GM21619 (cell line): Measurements from ENCODE around the gene UBE3C.

Experiments
- ATAC-seq: cut with Tn5 transposase; IDR thresholded peaks from one replicate; pipeline ENCODE4 v1.9.1; 2021; ENCODE audit not compliant: unreplicated experiment

UBE3C gene

DNA sequence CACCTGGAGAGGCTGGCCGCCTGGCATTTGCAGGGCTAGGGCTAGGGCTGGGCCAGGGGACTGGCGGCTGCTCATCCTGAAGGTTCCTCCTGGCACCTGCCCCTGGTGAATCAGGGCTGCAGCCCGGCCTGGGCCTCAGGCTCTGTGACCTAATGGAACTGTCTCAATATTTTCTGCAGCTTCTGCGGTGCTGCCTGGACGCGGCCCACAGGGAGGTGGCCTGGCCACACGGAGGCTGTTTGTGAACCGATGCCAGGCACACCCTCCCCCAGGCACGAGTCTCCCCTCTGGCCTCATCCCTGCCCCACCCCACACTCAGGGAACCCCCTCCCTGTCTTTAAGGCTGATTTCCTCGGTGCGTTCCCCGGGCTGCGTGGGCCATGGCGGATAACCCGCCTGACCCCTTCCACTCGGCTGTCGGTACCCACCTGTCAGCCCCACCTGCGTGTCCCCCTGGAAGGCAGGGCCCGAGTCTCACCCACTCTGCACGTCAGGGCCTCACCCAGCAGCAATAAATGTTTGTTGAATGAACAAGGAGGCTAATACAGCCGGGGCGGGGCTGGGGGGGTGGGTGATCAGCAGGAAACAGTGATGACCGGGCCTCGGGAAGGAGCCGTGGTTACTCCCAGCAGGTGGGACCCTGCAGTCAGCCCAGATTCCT is 143.5 kb downstream of the UBE3C start:
- no peak for ATAC-seq

DNA sequence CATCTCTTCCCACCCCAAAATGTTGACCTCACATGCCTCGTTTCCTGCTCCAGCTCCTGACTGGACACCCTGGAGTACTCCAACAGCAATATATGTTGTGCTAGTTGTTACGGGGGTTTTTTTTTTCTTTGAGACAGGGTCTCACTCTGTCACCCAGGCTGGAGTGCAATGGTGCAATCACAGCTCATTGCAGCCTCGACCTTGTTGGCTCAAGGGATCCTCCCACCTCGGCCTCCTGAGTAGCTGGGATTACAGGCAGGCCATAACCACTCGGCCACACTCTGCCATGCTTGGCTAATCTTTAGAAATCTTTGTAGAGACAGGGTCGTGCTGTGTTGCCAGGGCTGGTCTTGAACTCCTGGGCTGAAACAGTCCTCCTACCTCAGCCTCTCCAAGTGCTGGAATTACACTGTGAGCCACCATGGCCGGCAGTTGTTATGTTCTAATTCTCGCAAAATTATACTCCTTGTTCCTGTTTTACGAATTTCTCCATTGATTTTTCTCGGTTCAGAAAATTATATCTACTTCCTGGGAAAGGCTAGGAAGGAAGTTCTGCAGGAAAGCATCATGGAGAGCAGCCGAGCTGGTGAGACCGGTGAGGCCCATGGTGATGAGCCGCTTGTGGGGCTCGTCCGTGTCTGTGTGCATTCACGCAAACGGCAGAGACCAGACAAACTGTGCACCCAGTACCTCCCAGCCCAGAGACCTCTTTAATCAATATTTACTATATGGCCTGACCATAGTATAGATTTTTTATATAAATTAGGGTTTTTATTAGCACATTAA is 145.7 kb downstream of the UBE3C start:
- ATAC-seq: no peak

DNA sequence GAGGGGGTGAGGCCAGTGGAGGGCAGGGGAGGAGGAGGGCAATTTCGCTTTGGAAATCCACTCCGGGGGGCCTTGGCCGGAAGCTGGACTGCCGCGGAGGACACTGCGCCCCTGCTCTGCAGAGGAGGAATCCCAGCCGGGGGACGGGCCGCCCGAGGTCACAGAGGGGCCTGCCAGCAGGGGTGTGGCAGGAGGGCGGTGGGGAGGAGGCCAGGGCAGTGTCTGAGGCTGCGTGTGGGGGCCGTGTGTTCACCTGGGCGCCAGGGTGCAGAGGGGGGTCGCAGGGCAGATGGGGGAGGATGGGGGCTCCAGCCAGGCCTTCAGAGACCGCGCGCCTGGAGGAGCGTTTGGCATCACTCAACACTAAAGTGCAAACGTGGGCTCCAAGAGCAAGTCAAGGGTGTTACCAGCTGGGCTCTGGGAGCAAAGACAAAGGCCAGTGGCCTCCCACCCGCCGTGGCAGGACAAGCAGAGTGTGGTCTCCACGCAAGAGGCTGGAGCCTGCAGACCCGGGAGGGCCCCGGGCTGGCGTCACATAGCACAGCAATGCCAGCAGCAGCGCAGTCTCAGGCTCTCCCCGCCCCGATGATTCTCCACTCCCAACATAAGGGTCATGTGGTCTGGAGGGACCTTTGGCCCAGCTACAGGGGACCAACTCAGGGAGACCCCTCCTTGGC is 152.8 kb downstream of the UBE3C start:
- ATAC-seq: no peak

DNA sequence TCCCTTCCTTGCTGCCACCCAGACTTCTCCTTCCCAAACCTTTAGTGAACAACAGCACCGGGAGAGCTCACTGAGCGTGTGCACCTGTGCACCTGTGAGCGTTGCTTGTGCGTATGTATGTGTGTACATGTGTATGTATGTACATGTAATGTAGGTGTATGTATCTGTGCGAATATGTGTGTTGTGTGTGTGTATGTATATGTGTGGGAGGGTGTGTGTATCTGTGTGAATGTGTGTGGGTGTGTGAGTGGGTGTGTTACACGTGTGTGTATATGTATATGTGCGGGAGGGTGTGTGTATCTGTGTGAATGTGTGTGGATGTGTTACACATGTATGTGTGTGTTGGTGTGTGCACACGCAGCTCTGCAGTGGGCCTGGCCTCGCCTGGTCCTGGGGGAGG is 153.5 kb downstream of the UBE3C start:
- no peak for ATAC-seq

DNA sequence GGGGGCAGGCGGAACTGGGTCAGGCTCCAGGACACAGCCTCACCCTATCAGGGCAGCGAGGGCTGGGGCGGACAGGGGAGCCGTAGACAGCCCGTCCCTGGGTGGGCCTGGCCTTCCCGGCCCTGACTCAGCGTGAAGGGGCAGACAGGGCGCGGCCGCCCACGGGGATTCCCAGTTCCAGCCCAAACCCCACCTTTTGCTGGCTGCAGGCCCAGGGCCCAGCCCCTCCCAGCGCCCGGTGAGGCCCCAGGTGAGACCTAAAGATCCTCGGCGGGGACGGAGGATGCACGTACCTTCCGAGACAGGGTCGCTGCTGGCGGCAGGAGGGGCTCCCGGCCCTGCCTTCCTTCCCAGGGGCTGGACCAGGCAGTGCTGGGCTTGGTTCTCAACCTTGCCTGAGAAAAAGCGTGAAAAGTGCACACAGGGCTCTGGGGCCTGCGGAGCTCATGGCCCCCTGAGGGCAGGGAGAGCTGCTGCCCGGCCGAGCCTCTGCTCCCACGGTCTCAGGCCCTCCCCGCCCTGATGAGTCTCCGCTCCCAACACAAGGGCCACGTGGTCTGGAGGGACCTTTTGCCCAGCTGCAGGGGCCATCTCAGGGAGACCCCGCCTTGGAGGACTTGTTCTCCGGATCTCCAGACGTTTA is 154.2 kb downstream of the UBE3C start:
- ATAC-seq: no peak

DNA sequence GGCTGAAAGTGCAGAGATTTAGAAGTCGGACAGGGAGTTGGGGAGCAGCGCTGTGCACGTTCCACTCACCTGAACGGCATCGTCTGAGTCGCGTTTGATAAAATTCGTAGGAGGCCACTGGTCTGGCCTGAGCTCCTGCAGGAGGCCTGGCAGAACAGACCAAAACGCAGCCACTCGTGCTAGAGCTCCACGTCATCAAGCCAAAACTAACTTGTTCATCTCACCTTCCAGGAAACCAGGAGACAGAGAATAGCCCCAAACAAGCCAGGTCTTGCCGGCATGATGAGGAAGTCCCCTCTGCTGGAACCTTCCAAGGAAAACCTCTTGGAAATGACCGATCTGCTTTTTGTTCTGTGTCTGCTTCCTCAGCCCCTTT is 154.7 kb downstream of the UBE3C start:
- ATAC-seq: no peak

DNA sequence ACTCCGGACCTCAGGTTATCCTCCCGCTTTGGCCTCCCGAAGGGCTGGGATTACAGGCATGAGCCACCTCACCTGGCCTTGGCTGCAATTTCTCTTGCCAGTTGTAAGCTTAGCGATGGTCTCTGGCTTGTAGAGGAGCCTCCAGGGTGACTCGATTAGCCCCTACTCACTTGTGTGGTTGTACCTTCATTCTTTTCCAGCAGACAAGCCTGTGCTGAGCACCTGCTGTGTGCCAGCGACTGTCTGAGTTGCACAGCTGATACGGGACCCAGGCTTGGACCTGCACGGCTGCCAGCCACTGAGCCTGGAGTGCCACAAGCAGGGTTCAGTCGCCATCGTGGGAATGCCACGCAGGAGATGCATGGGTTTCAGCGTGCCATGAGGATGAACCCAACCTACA is 156.0 kb downstream of the UBE3C start:
- no peak for ATAC-seq

DNA sequence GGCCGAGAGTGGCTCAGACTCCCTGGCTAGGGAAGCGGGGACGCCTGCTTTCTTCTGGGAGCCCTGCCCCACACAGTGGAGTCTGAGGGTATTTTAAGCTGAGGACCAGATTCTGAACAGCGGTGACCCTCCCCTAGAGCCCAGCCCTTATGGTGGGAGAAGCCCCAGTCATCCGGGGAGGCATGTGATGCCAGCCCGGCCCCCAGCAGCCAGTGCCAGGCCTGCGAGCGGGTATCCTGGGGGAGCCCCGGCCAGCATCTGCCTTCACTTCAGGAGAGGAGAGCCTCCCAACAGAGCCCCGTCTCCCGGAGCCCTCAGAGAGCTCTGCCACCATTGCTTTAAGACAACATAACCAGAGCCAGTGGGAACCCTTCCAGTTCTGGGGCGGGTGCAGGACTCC is 156.6 kb downstream of the UBE3C start:
- ATAC-seq: no peak

DNA sequence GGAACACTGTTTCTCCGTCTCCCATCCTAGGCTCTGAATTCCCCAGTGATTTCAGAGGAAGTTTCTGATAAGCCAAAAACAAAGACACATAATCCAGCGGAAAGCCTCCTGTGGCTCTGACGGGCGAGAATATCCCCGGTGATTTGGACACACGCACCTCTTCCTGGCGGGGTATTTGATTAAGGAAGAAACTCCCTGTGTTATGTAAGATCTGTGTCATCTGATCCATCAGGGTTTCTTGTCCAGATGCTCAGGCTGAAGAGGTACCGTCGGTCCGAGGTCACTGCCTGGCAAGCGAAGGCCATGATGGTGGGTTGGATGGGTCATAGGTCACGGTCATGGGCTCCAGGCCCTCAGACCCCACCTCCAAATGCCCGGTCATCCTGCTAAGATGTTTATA is 158.5 kb downstream of the UBE3C start:
- ATAC-seq: no peak

DNA sequence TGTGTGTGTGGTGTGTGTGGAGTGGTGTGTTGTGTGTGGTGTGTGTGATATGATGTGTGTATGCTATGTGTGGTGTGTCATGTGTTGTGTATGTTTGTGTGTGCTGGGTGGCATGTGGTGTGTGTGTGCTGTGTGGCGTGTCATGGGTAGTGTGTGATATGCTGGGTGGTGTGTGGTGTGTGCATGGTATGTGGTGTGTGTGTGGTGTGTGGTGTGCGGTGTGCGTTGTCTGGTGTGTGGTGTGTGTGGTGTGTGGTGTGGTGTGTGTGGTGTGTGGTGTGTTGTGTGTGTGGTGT is 160.5 kb downstream of the UBE3C start:
- no peak for ATAC-seq

DNA sequence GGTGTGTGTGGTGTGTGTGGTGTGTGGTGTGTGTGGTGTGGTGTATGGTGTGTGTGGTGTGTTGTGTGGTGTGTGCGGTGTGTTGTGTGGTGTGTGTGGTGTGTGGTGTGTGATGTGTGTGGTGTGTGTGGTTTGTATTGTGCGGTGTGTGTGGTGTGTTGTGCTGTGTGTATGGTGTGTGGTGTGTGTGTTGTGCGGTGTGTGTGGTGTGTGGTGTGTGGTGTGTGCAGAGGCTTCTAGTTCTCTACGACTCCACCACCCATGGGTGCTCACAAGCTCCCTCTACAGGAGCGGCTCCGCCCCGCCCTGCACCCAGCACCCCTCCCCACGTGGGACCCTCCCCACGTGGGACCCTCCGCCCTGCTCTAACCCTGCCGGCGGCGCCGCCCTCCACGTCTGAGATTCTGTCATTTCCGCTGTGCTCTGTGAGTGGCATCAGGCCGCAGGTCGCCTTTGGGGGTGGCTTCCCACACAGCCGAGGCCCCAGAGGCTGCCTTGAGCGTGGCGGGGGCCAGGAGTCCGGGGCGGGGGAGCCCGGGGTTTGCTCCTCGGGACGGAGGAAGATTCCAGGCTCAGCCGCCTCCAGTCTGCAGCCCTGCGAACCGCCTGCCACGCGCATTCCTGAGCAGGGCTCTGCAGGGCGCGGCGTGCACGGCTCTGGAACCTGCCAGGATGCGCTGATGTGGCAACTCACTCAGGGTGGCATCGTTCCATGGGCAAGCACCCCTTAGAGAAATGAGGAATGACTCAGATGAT is 161.1 kb downstream of the UBE3C start:
- ATAC-seq: no peak

DNA sequence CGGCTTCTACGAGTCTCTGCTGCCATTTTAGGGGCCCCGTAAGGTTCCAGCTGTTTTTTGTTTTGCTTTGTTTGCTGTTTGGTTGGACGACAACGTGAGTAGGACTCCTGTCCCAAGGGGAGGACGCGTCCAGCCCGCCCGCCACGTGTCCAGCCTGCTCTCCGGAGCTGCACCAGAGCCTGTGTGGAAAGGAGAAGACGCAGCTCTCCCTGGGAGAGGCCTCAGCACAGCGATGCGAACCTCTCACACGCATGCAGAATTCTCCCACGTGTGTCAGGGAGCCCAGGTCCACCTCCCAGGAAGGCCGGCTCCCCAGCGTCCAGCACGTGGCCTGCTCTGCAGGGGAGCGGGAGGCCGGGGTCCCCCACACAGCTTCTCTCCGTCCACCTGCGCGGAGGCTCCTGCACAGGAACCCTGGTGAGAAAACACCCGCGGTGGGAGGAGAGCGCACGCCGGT is 161.7 kb downstream of the UBE3C start:
- no peak for ATAC-seq

DNA sequence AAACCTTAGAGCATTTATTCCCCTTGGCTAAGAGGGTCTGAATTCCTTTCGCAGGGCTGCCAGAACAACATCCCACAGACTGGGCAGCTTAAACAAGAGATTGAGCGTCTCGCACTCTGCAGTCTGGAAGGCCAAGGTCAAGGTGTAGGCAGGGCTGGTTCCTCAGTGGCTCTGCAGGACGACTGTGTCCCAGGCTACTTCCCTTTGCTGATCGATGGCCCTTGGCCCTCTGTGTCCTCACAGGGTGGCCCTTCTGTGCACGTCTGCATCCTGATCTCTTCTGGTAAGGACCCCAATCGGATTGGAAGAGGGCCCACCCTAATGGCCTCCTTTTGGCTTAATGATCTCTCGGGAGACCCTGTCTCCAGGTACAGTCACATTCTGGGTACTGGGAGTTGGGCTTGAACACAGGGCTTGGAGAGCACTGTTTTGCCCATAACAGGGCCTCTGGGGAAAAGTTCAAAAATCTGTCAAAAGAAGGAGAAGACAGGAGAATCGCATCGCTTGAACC is 162.9 kb downstream of the UBE3C start:
- ATAC-seq: no peak

DNA sequence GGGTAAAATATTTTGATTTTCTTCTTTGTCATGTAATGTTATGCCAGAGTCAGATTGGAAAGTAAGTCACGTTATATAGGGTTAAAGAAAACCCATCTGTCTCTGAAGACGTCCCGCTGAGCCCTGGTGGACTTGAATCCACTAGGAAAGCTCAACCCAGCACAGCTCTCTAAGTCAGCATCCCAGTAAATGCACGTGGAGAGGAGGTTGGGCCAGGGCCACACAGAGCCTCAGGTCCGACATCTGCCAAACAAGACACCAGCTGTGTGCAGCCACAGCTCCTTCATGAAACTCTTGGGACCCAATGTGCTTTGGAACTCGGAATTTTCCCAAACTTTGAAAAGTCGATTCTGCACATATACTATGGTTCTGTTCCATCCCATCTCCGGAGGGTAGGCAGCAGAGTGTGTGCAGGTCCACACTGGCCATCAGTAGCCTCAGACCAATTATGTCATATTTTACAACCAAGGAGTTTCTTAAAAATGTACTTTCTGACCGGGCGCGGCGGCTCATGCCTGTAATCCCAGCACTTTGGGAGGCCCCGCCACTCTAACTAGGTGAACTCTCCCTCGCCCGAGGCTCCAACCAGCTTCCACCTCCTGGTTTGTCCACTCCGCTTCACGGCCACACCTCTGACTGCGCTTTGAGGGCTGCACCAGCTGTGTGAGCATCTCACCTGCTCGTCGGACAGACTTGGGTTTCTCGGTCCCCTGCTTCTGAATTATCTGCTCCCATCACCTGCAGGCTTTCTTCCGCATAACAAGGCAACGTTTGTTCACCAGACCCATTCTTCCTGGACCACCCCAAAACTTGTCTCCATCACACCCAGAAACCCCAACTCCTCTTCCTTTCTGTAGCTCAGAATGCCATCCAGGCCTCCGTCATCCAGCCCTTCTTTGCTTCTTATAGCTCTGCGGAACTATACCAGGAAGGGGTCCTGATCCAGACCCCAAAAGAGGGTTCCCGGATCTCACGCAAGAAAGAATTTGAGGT is 168.4 kb downstream of the UBE3C start:
- ATAC-seq: no peak

DNA sequence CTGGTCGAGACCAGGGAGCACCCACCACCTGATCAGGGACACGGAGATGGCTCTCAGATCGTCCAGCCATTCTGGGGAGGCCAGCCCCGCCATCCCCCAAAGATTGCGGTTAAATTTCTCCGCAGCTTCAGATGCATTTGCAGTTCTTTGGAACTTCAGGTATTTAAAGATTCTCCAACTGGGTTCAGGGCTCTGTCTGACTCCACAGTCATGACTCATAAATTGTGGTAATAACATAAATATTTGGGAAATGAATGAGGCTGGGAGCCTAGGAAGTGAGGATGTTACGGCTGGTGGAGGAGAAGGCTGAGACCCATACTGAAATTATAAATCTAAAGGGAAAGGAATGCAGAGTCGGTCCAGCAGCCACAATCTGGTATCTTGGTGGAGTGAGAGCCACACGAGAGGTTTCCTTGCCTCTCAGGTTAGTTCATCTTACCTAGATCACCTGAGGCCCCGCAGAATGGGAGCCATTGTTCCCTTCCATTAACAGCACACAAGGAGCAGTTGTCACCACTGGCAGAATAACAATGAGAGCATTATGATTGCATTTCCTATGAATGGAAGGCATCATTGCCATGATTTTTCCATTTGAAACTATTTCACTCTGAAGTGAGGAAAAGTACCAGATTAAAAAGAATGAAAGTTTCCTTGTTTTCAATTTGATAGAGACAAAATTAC is 171.4 kb downstream of the UBE3C start:
- no peak for ATAC-seq

DNA sequence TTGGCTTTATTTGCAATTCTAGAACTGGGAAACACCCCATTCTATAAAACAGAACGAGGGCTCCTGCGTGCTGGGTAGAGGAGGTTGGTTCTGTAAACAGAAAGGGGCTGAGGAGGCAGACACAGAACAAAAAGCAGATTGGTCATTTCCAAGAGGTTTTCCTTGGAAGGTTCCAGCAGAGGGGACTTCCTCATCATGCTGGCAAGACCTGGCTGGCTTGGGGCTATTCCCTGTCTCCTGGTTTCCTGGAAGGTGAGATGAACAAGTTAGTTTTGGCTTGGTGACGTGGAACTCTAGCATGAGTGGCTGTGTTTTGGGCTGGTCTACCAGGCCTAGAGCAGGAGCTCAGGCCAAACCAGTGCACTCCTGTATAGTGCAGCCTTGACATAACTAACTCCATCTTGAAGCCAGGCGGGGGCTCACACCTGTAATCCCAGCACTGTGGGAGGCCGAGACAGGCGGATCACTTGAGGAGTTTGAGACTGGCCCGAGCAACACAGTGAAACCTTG is 172.0 kb downstream of the UBE3C start:
- ATAC-seq: no peak

DNA sequence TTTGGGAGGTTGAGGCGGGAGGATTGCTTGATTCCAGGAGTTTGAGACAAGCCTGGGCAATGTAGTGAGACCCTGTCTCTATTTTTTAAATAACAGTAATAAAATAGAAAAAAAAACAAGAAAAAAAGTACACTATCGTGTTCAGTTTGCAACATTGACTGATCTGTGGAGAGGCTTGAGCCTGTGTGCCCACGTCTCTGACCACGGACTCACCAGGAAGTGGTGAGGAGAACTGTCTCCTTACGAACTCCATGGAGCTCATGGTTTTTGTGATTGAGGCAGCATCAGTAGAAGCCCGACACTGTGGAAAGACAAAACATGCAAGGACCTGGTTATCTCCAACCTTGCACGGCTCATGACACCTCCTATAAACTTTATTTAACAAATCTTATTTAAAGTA is 174.2 kb downstream of the UBE3C start:
- no peak for ATAC-seq

DNA sequence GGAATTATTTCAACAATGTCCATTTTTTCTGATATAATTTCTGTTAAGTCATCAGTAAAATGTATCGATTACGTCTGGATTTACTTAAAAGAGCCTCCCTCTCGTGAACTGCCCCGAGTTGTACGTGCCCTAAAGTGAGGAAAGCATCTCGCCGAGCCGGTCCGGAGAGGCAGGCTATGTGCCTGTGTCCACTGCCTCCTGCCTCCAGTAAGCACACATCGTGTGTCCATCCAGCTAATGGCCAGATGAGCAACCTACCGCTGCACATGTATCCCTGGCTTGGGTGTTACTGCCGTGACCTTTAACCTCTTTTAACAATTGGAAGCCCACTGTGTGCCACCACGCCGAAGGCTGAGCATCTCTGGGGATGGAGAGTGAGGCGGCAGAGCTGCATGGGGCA is 174.9 kb downstream of the UBE3C start:
- ATAC-seq: no peak
